Ecto neural progenitor cell (in vitro differentiated cells): ENCODE data around the gene SSH2.
A peak's percentile ranks its signal among the peaks of the same experiment; 100 is the strongest.
"Not testable (repeated sequence)": the region's sequence is repeated elsewhere in the genome, so short reads cannot be mapped to it uniquely, and the experiment has no call there.

Experiments used
- DNase-seq: peaks from one replicate; pipeline ENCODE4 v3.0.0-alpha.2; 2018; ENCODE audit warnings: low spot score

The SSH2 gene

DNA sequence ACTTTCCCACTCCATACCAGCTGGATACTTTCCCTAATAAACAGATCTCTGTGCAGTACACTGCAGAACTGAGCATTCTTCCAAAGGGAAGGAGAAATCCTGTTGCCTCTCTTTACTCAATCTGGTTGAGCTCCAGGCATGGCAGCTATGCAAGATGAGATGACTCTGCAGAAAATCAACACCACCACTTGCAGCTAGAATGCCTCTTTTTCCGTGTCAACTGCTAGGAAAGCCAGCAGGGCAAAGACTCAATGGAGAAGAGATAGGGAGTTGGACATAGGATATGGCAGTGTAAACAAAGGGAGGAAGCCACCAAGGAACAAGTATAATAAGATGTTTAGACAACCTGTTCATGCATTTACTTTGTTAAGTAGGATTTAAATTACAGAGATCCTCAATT, 266.9 kb downstream of the SSH2 start:
- no peak for DNase-seq

DNA sequence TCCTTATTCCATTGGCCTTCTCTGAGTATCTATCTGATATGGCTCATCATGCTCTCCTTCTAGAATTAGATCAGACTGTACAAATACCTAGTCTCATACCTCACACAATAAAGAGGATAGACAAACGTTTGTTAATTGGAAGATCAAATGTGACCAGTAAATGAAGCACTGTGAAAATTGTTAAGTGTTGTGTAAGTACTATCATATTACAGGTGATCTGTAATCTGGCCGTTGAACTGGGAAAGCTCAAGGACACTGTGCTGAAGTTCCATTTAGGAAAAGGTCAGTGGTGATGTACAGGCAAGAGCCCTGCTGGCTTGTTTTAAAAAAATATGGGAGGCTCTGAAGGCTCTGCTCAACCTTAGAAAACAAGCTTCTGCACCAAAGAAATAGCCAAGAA, 268.8 kb downstream of the SSH2 start:
- DNase-seq, result no peak

DNA sequence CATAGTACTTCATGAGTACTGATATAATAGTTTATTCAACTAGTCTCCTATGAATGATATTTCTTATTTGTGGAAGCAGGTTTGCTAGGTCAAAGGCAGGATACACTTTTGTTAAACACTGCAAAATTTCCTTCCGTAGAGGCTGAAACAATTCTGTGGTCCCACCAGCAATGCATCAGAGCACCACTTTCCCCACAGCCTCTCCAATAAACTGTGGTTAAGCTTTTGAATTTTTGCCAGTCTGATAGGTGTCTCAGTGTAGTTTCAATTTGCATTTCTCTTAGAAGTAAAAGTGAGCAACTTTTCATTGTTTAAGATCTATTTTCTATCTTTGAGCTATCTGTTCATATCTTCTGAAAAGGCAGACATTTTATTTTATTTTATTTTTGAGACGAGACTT, 270.9 kb downstream of the SSH2 start:
- DNase-seq, result no peak

DNA sequence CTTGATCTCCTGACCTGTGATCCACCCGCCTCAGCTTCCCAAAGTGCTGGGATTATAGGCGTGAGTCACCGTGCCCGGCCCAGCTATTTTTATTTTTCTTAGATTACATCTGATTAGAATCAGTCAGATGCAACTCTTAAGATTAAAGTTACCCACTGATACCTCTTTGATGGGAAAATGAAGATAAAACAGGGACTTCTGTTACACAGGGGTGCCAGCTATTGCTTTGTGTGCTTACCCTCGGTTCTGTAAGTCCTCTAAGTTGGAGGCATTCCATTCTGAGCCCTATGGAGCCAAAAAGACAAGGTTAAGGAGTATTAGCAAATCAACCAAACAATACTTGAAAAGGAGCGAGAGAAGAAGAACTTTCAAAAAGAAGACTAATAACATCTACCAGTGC, 274.7 kb downstream of the SSH2 start:
- DNase-seq, result no peak

DNA sequence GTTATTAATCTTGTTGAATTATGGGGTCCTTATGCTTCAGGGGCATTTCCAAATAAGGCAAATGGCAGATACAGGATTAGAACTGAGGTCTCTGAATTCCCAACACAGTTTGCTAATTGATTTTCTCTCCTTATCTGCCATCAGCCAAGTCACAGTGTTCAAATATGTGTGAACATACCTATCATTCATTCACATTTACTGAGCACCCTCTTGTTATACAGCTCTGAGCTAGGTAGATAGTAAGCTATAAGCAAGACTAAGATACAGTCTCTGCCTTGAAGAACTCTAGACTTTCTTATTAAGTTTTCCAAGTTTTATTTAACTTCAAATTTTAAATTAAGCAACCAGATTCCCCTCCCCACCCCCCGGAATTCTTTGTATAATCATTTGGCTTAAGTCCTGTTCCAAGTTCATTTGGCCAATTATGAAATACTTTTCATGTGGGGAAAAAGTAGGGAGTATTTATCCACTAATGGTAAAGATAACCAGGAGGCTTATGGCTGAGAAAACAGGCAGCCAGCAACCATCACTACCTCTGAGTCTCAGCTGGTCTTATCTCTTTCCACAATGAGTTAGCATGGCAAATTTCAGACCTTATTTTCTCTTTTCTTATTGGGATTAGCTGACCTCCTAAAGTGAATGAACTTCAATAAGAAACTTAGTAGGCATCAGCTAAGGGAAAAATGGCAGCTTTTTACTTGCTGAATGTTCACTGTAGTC, 275.9 kb downstream of the SSH2 start:
- no peak for DNase-seq

DNA sequence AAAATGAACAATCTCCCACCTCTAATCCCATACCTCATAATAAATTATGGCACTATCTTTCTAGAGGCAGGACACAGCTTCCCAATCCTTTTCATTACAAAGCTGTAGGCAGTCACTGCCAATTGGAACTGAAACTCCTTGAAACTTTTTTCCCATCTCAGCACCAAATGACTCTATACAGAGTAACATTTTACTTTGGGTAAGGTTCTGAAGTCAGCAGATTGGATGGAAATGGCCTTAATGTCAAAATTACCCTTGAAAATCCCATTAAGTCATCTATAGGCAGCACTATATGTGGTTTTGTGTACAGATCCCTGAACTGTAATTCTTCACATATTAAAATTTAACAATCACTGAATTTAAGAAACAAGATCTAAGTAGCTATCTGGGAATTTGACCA, 277.1 kb downstream of the SSH2 start:
- no peak for DNase-seq

DNA sequence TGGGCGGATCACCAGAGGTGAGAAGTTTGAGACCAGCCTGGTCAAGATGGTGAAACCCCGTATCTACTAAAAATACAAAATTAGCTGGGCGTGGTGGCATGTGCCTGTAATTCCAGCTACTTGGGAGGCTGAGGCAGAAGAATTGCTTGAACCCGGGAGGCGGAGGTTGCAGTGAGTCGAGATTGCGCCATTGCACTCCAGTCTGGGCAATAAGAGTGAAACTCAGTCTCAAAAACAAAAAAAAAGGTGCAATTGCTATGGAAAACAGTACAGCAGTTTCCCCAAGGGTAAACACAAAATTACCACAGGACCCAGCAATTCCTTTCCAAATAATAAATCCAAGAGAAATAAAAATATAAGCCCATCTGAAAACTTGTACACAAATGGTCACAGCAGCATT, 278.1 kb downstream of the SSH2 start:
- not testable (repeated sequence) for DNase-seq

DNA sequence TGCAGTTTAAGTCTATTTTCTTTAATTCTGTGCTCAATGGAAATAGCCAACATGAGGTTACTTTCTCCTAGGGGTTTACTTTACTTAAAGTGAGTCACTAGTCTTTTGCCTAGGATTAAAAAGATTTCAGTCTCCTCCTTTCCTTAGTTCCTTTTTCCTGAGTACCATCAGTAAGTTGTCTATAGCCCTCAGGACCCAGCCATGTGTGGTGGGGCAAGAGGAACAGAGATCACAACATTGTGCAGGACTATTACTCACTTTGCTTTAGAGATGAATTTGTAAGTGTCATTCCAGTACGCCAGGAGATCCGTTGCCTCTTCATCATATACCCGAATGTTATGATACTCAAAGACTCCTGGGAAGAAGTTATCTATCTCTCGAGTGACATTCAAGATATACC, 279.6 kb downstream of the SSH2 start:
- no peak for DNase-seq

DNA sequence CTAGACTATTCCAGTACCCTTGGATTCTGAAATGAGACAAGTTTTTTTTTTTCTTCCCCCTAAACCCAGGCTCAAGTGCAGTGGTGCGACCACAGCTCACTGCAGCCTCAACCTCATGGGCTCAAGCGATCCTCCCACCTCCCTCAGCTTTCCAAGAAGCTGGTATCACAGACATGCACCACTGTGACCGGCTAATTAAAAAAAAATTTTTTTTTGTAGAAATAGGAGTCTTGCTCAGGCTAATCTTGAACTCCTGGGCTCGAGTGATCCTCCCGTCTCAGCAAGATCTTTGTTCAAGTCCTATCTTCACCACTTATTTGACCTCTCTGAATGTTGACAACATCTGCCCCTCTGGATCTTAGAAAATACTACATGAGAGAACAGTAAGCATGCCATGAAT, 280.7 kb downstream of the SSH2 start:
- no peak for DNase-seq

DNA sequence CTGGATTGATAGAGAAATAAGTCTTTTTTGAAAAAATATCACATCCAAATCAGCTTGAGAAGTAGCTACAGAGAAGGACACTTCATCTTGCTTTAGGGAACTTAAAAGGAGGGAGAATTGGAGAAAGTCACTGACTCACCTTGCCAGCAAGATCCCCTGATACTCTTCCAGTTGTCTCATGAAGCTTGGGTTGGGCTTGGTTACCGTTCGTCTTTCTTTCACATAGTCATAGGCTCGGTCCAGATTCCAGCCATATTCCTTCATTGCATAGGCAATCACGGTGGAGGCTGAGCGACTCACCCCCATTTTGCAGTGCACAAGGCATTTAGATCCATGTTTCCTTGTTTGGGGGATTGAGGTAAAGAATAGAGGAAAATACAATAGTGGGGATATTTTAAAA, 282.0 kb downstream of the SSH2 start:
- DNase-seq, result no peak

DNA sequence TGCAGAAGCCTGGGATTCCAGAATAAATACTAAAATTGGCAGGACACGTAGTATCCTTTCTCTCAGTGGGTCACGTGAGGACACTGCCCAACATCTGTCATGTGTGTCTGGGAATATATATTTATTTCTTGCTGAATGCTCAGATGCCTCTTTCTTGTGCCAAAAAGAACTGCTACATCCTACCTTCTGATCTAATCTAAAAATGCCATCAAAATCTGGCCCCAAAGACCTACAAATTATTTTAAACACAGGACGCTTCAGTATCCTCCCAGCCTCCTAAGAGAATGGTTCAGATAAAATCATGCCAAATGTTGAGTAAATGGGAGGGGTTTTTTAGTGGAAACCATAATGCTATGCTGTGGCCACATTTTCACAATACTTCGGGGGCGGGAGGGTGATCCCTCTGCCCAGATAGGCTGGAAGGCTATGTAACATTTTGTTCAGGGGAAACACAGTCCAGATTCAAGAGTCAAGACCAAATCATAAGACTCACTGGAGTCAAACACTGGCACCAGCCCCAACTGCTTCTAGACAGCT, 284.4 kb downstream of the SSH2 start:
- no peak for DNase-seq

DNA sequence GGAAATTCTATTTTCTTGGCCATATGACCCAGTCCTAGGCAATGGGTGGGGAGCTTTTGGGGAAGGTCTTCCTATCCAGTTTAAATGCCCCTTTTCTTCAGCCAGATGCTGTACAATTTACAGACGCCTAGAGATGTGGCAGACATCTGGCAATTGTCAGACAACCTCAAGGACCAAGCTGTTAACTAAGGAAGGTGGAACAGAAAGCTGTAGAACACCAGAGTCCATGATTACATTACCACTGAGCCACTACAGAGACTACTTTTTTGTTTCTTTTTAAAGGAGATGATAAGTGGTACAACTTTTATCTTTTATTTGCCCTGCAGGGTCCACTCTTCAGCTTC, 286.2 kb downstream of the SSH2 start:
- DNase-seq, result no peak

DNA sequence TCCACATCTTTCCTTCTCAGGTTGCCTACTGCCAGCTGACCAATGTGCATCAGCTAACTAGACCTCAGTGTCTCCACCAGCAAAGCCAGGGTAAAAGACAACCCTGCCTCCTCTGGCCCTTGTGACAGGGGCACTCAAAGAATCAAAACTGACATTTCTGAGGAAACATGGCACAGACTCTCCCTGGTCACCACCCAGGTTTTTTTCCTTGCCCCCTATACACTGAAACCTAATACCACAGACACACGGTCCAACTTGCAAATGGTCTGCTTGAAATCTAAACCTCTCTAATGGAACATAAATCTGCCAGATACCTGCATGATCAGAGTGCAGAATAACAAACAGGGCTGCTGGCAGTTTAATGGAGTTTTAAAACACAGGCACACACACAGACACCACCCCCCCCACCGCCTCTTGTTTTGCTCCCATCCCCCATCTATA, 287.8 kb downstream of the SSH2 start:
- DNase-seq, result no peak

DNA sequence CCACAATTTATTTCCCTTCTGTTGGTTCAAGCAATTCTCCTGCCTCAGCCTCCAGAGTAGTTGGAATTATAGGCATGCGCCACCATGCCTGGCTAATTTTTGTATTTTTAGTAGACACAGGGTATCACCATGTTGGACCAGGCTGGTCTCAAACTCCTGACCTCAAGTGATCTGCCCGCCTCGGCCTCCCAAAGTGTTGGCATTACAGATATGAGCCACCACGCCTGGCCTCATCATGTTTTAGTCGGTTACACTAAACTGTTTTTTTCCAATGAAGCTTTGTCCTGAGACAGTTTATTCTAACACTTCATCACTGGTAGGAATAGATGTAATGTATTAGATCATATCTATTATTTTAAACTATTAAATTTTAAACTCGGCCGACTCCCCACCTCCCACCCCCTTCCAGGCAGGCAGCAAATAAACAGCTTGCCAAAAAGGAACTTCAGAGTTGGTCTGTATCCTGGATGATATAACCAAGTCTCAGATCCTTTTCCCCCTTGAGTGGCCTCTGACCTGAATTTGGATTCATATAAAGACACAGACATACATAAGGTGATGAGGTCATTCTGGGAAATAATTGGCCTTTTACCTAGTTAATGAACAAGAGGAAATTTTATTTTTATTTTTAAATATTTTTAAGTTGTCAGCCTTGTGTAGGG, 288.9 kb downstream of the SSH2 start:
- DNase-seq, result no peak

DNA sequence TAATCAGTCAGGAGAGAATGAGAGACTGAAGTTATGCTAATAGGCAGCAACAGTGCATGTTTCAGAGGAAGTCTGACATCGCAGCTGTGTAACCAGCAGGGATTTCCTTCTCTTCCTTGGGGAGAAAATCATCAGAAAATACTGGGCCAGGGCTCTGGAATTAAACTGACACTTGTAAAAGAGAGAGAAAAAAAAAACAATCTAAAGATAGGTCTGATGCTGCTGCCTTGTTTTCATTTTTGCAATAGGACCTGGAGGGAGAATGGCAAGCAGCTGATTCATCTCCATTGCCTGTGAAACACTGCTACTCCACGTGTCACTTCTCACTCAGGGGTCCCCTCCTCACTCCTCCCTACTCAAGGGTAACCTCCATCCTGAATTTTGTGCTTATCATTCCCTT, 289.6 kb downstream of the SSH2 start:
- DNase-seq, result no peak

DNA sequence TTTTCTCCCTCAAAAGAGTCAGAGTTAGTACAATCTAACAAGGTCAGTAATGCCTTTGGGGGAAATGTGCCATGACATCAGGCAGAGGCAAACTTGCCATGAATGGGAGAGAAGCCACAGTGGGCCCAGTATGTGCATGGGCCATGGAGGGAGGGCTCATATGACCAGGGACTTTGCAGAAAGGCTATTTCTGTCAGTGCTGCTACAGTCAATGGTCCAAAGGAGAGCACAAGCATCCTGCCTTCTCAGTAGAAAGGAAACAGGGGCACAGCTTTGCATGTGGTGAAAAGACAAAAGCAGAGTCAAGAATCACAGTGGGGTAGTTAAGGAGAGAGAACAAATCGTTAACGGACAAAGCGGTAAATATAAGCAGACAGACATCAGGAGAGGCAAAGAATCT, 296.1 kb downstream of the SSH2 start:
- DNase-seq, result no peak

DNA sequence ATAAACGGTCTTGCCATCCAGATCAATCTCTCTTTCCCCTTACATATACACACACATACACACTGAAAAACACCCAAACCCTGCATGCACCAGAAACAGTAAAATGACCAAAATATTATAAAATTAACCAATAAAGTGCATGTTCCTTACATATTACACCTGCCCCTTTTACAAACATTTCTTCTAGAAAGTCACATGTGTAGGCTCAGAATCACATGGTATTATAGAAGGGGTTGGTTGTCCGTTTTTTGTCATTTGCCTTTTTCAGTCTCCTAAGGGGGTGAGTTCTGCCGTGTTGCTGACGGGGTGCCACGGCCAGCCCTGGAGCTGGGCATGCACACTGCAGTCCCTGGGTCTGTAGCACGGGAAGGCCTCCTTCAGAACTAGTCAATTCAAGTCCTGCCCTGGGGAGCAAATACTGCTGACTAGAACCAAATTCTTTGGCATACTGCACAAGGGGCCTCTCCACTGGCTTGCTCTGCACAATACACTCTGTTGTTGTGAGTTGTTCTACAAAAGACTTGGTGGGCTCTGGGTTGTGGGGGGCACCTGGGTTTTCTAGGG, 299.3 kb downstream of the SSH2 start:
- no peak for DNase-seq

DNA sequence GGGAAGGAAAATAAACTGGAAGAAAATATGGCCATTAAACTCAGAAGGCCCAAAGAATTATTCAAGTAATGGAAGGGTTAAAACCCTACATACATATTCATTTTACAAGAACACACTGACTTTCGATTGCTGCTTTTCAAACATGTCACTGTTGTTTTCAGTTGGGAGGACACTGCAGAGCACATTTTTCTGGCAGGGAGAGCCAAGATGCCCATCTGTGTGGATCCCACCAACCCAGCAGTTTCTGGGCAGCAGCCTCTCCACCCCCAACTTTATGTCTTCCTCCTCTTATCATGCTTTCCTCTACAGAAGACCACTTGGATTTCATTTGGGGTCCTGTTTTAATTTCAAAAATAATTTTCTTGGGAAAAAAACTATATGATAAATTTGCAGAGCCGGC, 300.2 kb downstream of the SSH2 start:
- DNase-seq, result no peak

DNA sequence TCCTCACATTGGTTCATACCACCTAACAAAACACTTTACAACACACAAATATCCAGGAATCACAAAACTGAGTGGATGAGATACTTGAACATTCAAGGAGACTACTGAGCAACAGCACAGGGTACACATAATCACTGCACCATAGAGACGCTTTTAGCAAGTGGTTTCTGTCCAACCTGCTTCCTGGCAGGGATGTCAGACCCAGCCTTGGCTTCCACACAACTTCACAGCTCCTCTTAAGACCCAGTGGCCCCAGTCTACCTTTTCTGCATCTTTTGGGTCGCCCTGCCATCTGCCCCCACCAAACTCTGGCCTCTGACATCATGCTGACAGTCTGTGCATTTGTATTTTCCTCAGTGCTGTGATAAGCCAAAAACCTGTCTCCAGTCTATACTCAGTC, 301.4 kb downstream of the SSH2 start:
- DNase-seq, result no peak

DNA sequence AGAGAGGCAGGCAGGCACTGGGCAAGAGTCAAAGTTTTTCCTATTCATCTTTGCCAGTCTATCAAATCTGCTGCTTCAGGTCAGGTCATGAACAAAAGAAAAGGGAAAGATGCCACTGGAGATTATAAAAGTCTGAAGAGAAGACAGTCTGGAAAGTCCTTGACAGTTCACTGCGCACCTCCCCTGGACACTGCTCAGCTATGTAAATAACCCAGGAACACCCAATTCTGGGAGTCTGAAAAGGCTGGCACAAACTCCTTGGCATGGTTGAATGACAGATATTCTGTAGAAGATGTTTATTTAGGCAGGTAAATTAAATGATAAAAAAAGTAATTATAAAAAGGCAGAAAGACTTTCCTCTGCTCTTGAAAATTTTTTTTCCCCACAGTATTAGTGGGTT, 302.1 kb downstream of the SSH2 start:
- DNase-seq, result no peak

DNA sequence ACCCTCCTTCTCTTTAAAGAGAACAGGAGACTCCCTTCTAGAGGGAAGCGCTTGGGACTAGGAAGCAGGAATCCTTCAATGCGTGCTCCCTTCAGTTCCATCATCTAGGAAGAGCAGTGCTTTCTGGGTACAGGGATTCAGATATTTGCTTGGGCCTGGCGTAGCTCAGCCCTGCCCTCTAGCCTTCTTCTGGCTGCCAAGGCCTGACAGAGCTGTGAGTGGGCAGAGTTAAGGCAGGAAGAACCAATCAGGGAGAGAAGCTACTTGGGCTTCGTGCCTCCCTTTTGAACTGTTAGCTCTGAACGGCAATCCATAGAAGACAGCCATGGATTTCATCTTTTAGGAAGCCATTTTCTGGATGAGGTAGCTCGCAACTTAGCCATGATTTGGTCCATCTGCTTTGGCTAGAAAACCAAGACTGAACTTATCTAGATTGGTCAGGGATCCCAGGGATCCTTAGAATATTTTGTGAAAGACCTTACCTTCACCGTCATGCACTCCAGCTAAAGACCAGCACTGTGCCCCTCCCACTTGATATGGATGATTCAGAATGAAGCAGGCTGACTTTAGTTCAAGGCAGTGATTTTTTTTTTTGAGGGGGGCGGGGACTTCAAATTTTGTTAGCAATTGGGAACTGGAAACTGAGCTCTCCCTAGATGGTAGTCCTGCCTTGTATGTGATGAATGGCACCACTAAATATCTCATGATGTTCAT, 304.8 kb downstream of the SSH2 start:
- DNase-seq, result peak; percentile 51

DNA sequence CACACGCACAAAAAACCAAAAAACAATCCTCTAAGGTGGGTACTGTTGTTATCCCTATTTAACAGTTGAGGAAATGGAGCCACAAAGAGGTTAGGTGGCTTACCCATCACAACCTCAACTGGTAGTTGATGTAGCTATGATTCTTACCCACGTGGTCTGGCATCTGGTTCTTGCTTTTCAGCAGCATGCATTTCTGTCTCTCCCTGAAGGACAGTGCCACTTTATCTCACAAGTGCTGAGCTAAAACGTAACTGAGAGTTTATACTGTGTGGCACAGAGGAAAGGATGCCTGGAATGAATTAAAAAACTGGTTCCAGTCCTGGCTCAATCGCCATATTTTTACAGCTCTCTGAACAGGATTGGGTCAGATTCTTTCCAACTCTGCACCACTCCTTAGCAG, 305.4 kb downstream of the SSH2 start:
- no peak for DNase-seq

DNA sequence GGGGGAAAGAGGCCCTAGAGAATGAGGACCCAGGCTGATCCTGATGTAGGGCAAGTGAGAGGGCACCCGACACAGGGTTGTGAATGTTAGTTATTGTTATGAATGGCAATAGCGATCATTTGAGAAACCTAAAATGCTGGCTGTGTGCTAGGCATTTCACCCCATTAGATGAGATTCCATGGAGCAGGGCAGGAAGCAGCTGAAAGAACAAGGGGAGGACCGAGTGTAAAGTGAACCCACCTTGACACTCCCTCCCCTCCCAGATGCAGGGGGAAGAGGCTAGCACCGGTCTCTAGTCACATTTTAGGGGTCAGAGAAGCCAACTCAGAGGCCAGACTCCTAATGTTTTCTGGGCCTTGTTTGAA, 306.8 kb downstream of the SSH2 start:
- DNase-seq, result no peak
